Stimulated activated CD4-positive, alpha-beta T cell treated with anti-CD3 and anti-CD28 coated beads, TNF-alpha, amount 100 ng/mL, for 1 hour (primary cell): ENCODE data around the gene MEGF8.

Source experiments
- DNase-seq, 3 donors: peaks; one replicate each; pipeline ENCODE4 v3.0.0-alpha.2; 2020; ENCODE audit warnings: low read depth in 3 of 3, low spot score in 1 of 3

Gene MEGF8

DNA sequence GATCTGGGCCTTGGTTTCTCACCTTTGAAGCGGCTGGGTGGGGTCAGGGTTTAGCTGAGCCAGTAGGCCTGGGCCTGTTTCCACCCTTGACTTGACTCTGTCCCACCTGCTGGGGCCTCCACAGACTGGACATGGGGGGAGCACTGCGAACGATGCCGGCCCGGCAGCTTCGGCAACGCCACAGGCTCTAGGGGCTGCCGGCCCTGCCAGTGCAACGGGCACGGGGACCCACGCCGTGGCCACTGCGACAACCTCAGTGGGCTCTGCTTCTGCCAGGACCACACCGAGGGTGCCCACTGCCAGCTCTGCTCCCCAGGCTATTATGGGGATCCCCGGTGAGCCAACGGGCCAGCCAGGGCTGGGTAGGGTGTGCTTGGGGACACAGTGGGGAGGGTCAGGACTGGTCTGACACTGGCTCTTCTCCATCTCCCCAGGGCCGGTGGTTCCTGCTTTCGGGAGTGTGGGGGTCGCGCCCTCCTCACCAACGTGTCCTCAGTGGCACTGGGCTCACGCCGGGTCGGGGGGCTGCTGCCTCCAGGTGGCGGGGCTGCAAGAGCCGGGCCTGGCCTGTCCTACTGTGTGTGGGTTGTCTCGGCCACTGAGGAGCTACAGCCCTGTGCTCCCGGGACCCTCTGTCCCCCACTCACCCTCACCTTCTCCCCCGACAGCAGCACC, 28.0 kb downstream of the MEGF8 start:
- no peak for DNase-seq

DNA sequence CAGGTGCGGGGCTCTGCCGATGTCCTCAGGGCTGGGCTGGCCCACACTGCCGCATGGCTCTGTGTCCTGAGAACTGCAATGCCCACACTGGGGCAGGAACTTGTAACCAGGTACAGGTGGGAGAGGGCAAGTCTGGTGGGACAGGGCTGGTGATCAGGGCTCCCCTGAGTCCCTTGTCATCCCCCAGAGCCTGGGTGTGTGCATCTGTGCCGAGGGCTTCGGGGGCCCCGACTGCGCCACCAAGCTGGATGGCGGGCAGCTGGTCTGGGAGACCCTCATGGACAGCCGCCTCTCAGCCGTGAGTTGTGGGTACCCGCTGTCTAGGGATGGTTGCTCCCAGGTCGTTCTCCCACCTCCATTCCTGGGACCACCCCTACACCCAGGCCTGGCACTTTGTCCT, 30.5 kb downstream of the MEGF8 start:
- DNase-seq, result no peak

DNA sequence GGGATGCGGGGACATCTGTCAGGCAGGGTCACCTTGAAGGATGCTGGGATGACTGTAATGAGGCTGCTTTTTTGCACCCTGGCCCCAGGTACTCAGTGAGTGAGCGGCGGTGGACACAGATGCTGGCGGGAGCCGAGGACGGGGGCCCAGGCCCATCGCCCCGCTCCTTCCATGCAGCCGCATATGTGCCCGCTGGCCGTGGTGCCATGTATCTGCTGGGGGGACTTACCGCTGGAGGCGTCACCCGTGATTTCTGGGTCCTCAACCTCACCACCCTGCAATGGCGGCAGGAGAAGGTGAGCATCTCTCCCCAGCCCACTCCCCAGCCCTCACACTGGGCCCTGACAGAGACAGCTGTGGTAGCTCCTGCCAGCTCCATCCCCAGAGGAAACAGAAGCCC, 31.3 kb downstream of the MEGF8 start:
- no peak for DNase-seq

DNA sequence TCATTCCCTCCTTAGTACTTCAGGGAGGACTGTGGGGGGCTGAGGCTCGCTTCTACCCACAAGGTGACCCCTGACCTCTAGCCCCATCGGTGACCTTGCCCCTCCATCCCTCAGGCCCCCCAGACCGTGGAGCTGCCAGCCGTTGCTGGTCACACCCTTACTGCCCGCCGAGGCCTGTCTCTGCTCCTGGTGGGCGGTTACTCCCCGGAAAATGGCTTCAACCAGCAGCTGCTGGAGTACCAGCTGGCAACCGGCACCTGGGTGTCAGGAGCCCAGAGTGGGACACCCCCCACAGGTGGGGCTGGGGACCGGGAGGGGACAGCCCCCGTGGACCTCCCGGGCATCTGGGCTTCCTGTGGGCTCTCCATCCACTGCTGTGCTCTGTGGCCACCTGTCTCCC, 31.9 kb downstream of the MEGF8 start:
- no peak for DNase-seq

DNA sequence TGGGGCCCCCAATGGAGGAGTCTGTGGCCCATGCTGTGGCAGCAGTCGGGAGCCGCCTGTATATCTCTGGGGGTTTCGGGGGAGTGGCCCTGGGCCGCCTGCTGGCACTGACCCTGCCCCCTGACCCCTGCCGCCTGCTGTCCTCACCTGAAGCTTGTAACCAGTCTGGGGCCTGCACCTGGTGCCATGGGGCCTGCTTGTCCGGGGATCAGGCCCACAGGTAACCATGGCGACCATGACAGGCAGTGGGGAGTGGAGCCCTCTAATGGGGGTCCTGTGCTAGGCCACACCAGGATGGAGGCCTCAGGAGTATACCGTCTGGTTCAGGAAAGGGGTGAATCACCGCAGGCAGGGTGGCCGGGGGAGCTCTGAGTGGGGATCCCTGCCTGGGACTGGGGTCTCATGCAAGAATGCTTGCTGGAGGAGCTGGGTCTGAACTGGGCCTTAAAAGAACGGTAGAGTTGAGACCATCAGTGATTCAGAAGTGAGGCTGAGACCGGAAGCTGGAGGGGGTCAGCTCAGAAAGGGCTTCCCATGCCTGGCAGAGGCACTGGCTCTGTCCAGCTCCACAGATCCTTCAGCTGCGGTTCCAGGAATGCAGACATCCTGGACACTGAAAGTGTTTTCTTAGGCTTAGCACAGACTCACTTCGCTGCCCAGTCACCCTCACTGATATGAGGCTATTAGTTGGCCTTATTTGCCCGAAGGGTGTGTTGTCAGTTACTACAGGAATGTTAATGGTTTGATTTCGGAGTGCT, 35.5 kb downstream of the MEGF8 start:
- DNase-seq, result no peak

DNA sequence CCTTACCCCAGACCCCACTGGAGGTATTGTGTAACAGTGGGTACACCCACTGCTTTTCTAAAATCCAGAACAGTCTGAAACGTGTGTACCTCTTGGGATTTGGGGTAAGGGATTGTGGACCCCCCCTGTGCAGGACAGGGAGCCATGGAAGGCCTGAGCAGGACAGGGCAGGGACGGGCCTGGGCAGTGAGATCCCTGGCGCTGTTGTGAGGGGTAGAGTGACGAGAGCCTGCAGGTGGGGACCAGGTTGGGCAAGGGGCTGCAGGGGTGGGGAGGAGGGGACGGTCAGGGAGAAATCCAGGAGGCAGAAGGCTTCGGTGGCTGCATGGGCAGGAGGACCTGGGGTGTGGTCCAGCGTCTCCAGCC, 36.1 kb downstream of the MEGF8 start:
- no peak for DNase-seq

DNA sequence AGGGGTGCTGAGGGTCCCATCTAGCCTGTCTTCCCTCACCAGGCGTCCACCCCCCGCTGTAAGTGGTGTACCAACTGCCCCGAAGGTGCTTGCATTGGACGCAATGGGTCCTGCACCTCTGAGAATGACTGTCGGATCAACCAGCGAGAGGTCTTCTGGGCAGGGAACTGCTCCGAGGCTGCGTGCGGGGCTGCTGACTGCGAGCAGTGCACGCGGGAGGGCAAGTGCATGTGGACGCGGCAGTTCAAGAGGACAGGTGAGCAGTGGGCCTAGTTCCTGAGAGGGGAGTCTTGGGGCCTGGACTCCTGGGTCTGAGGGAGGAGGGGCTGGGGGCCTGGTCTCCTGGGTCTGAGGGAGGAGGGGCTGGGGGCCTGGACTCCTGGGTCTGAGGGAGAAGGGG, 36.9 kb downstream of the MEGF8 start:
- no peak for DNase-seq

DNA sequence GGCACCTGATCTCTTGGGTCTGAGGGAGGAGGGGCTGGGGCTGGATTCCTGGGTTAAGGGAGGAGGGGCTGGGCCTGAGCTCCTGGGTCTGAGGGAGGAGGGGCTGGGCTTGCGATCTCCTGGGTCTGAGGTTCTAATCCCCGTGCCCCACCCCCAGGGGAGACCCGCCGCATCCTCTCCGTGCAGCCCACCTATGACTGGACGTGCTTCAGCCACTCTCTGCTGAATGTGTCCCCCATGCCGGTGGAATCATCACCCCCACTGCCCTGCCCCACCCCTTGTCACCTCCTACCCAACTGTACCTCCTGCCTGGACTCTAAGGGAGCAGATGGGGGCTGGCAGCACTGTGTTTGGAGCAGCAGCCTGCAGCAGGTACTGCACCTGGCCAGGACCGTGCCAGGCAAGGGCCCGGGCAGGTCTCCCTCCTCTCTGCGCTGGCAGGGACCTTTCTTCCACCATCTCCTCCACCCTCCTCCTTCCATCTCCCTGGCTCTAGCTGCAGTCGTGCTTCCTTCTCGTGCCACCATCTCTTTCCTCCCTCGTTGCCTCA, 37.5 kb downstream of the MEGF8 start:
- DNase-seq, result no peak

DNA sequence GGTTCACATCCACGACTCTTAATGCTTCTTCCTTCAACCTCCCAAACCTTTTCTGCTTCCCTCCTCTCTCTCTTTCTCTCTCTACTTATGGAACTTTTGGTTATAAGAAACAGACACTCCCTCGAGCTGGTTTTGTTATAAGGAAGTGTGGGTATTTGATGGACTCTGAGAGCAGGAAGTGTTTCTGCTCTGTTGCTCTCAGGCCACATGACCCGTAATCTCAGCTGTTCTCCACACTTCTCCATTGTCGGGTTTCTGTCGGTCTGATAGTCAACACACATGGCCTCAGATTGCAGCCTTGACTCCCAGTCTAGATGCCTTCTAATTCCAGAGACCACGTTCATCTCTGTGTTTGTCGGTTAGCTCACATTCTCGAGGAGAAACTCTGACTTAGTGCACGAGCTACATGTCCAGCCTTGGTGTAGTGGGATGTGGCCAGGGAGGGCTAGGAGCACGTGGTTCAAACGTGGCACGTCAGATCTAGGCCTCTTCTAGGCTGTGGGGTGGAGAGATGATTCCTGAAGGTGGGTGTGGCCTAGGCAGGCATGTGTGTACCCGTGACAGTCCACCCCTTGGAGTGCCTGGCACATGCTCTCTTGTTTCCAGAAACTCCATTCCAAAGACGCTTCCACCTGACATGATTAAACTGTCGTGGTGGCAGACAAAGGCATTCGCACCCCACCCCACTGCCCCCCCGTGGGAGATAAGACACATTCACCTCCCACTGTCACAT, 38.3 kb downstream of the MEGF8 start:
- no peak for DNase-seq

DNA sequence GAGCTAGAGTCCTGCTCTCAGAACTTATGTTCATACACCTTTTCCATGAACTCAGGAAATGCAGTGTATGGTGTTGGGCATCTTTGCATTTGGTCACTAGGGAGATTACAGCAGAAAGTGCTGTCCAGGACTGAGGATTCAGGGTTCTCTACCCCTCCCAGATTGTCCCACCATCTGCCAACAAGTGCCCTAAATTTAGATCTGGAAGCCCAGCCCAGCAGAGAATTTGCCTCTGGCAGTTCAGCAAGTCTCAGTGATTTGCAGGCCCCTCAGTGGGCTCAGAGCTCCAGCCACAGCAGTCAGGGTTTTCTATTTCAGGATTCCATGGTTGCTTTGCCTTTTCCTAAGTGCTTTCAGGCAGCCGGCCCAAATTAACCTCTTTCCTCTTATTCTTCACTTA, 41.2 kb downstream of the MEGF8 start:
- no peak for DNase-seq

DNA sequence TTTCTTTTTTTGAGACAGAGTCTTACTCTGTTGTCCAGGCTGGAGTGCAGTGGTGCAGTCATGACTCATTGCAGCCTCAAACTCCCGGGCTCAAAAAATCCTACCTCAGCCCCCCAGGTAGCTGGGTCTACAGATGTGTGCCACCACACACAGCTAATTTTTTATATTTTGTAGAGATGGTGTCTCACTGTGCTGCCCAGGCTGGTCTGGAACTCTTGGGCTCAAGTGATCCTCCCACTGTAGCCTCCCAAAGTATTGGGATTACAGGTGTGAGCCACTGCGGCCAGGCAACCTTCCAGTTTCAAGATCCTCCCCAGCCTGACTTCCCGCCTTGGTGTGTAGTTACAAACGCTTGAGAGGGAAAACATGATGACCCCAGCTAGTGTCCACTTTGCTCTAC, 42.5 kb downstream of the MEGF8 start:
- no peak for DNase-seq

DNA sequence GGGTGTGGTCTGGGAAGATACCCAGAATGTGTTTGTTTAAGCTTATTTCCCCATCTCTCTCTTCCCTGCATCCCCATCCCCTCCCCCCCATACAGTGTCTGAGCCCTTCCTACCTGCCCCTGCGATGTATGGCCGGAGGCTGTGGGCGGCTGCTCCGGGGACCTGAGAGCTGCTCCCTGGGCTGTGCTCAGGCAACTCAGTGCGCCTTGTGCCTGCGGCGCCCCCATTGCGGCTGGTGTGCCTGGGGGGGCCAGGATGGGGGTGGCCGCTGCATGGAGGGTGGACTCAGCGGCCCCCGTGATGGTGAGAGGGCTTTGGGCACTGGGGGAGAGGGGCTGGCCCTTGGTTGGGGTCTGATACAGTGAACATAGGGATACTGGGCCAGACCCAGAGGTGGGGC, 42.9 kb downstream of the MEGF8 start:
- DNase-seq, result no peak

DNA sequence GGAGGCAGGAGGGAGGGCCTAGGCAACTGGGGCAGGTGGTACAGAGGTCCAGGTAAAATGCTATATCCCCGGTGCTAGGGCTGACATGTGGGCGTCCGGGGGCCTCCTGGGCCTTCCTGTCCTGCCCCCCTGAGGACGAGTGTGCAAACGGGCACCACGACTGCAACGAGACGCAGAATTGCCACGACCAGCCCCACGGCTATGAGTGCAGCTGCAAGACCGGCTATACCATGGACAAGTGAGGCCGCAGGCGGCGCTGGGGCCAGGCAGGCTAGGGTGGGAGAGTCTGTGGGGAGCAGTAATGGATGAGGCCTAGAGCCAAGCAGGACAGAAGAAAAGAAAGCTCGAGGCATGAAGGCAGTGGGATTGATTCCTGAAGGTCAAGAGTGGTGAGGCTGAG, 43.3 kb downstream of the MEGF8 start:
- DNase-seq, result no peak

DNA sequence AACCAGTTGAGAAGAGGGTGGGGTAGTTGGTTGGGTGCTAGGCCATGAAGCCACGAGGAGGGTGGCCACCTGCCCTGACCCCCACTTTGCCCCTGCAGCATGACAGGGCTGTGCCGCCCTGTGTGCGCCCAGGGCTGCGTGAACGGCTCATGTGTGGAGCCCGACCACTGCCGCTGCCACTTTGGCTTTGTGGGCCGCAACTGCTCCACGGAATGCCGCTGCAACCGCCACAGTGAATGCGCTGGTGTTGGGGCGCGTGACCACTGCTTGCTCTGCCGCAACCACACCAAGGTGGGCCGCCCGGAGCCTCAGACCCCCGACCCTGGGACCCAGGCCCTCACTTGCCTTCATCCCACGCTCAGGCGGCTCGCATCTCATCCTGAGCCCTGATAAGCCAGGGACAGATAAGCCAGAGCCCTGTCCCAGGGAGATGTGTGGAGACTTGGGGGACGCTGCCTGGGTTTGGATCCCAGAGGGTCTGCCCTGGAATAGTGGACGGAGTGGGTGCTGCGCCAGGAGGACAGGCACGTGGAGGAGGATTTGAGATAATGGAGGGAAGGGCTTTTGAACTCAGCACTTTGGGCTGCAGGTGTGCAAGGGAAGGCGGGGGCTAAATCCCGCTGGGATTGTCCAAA, 44.1 kb downstream of the MEGF8 start:
- DNase-seq, result no peak

DNA sequence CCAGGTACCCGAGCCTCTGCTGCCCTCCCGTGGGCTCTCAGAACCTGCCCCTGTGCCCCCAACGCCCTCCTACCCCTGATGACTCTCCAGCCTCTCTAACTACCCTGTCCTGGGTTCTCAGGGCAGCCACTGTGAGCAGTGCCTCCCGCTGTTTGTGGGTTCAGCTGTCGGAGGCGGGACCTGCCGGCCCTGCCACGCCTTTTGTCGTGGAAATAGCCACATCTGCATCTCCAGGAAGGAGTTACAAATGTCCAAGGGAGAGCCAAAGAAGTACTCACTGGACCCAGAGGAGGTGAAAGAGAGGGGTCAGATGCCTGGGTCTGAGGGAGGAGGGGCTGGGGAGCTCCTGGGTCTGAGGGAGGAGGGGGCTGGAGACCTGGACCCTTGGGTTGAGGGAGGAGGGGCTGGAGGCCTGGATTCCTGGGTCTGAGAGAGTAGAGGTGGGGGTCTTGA, 44.7 kb downstream of the MEGF8 start:
- no peak for DNase-seq

DNA sequence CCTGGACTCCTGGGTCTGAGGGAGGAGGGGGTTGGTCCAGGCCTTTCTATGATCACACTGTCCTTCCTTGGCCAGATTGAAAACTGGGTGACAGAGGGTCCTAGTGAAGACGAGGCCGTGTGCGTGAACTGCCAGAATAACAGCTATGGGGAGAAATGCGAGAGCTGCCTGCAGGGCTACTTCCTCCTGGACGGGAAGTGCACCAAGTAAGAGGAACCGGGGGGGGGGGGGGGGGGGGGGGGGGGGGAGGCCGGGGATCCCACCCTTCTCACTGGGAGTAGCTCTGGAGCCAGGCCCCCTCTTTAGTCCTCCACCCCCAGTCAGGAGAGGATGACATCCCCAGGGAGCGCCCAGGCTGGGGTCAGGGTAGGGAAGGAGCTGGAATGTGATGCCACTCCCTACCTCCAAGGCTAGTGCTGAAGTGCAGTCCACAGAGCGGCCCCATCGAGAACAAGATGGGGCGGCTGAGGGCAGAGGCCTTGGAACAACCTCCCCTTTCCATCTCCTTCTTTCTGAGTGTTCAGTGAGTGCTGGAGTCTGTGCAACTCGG, 45.3 kb downstream of the MEGF8 start:
- no peak for DNase-seq

DNA sequence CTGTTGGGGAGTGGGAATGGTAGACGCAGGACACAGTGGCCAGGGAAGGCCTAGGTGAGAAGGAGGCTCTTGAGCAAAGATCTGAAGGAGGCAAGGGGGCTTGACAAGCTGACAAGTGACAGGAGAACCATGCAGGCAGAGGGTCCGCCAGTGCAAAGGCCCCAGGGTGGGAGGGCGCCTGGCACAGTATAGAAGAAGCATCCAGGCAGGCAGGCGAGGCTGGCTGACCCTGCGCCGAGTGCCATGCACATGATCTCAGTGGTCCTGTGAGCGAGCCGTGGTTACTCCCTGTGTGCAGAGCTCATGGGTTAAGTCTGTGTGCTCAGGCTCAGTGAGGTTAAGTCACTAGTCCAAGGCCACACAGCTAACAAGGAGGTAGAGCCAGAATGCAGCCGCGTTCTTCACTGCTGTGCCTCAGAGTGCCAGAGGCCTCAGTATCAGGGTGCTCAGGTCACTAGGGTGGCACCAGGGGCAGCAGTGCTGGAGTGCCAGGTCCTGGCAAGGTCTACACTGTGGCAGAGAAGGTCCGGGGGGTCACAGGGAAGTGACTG, 49.5 kb downstream of the MEGF8 start:
- DNase-seq, result no peak

DNA sequence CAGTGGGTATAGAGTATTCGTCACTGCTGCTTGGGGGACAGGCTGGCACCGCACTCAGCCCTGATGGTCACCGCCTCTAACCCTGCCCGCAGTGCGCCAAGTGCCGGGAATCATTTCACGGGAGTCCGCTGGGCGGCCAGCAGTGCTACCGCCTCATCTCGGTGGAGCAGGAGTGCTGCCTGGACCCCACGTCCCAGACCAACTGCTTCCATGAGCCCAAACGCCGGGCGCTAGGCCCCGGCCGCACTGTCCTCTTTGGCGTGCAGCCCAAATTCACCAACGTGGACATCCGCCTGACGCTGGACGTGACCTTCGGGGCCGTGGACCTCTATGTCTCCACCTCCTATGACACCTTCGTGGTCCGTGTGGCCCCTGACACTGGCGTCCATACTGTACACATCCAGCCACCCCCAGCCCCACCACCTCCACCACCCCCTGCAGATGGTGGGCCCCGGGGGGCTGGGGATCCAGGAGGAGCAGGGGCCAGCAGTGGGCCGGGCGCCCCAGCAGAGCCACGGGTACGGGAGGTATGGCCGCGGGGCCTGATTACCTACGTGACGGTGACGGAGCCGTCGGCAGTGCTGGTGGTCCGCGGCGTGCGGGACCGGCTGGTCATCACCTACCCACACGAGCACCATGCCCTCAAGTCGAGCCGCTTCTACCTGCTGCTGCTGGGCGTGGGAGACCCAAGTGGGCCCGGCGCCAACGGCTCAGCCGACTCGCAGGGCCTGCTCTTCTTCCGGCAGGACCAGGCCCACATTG, 50.2 kb downstream of the MEGF8 start:
- DNase-seq, result no peak

DNA sequence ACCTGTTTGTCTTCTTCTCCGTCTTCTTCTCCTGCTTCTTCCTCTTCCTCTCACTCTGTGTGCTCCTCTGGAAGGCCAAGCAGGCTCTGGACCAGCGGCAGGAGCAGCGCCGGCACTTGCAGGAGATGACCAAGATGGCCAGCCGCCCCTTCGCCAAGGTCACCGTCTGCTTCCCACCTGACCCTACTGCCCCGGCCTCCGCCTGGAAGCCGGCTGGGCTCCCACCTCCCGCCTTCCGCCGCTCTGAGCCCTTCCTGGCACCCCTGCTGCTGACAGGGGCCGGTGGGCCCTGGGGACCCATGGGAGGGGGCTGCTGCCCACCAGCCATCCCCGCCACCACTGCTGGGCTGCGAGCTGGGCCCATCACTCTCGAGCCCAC, 50.7 kb downstream of the MEGF8 start:
- DNase-seq, result no peak
